Measurements from ENCODE around the gene IFIT2. TPM values are rescaled to one million over a fixed set of nuclear protein-coding genes. Genes with fewer than 3 reads are reported as not detected.

The IFIT2 gene
- total RNA-seq, 1 donor, result 9.0 TPM

DNA sequence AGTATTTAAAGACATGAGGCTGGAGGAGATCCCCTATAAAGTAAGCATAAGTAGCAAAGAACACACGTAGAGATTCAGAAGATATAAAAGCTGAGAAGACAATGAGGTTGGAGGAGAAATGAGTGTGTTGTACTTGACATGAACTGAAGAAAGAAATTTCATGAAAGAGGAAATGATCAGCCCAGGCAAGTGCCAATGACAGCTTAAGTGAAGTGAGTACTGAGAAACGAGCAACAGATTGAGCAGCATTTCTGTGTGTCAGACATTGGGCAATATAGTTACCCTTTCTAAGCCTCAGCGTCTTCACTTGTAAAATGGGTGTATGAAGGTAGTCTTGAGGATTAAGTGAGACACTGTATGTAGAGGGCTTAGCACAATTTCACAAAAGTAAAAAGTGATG is 45.5 kb upstream of the IFIT2 start:
- H3K4me1 ChIP-seq (ENCODE audit: insufficient read depth, low read length), result peaks cover 10% of the 10 kb centered on the region
- H3K4me2 ChIP-seq (ENCODE audit: insufficient read depth, low read length), result no peak overlapping the region
- no peaks in the 10 kb centered on the region for H3K27me3 ChIP-seq (ENCODE audit: insufficient read depth, low read length)
- H3K27ac ChIP-seq (ENCODE audit: low read depth, low read length), result no peak overlapping the region
- H2AFZ ChIP-seq (ENCODE audit: low read length), result no peak overlapping the region
- H4K20me1 ChIP-seq (ENCODE audit: insufficient read depth, low read length), result no peaks in the 10 kb centered on the region
- TF ChIP-seq, protein P1, sequence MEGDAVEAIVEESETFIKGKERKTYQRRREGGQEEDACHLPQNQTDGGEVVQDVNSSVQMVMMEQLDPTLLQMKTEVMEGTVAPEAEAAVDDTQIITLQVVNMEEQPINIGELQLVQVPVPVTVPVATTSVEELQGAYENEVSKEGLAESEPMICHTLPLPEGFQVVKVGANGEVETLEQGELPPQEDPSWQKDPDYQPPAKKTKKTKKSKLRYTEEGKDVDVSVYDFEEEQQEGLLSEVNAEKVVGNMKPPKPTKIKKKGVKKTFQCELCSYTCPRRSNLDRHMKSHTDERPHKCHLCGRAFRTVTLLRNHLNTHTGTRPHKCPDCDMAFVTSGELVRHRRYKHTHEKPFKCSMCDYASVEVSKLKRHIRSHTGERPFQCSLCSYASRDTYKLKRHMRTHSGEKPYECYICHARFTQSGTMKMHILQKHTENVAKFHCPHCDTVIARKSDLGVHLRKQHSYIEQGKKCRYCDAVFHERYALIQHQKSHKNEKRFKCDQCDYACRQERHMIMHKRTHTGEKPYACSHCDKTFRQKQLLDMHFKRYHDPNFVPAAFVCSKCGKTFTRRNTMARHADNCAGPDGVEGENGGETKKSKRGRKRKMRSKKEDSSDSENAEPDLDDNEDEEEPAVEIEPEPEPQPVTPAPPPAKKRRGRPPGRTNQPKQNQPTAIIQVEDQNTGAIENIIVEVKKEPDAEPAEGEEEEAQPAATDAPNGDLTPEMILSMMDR (IDR thresholded peaks at IDR 0.05; ENCODE audit: extremely low read depth, low read depth, low read length), result no peak
- H3K9me3 ChIP-seq (ENCODE audit: low read depth, low read length), result no peaks in the 10 kb centered on the region
- DNase-seq (ENCODE audit: insufficient read length, low spot score, missing footprints), result no peak
- no peak overlapping the region for H3K4me3 ChIP-seq (ENCODE audit: insufficient read depth, low read length)
- no peaks in the 10 kb centered on the region for H3K36me3 ChIP-seq (ENCODE audit: insufficient read depth, low read length)
- peaks cover 2% of the 10 kb centered on the region for H3K79me2 ChIP-seq (ENCODE audit: insufficient read depth, low read length)

- Histone ChIP-seq H3K27me3 (ENCODE audit: insufficient read depth, low read length) (no peaks in the 10 kb centered on the region), H4K20me1 (ENCODE audit: insufficient read depth, low read length) (no peaks in the 10 kb centered on the region), H3K36me3 (ENCODE audit: insufficient read depth, low read length) (no peaks in the 10 kb centered on the region), H3K9me3 (ENCODE audit: low read depth, low read length) (no peaks in the 10 kb centered on the region), H3K4me2 (ENCODE audit: insufficient read depth, low read length) (no peak overlapping the region), H3K79me2 (ENCODE audit: insufficient read depth, low read length) (no peaks in the 10 kb centered on the region), H3K27ac (ENCODE audit: low read depth, low read length) (no peak overlapping the region), H2AFZ (ENCODE audit: low read length) (no peak overlapping the region), H3K4me3 (ENCODE audit: insufficient read depth, low read length) (no peak overlapping the region), H3K4me1 (ENCODE audit: insufficient read depth, low read length) (peaks cover 16% of the 10 kb centered on the region)
- no peak for DNase-seq (ENCODE audit: insufficient read length, low spot score, missing footprints)
- TF ChIP-seq, protein P1 (IDR thresholded peaks at IDR 0.05; ENCODE audit: extremely low read depth, low read depth, low read length), result no peak
Measured at GRCh38 chr10:89256962-89257361, 44.9 kb upstream of the IFIT2 start.

- H3K27me3 ChIP-seq (ENCODE audit: insufficient read depth, low read length), result no peaks in the 10 kb centered on the region
- no peak overlapping the region for H3K27ac ChIP-seq (ENCODE audit: low read depth, low read length)
- TF ChIP-seq, protein P1 (IDR thresholded peaks at IDR 0.05; ENCODE audit: extremely low read depth, low read depth, low read length), result no peak
- peak overlapping the region; percentile 19 for H2AFZ ChIP-seq (ENCODE audit: low read length)
- no peak overlapping the region for H3K4me2 ChIP-seq (ENCODE audit: insufficient read depth, low read length)
- no peaks in the 10 kb centered on the region for H4K20me1 ChIP-seq (ENCODE audit: insufficient read depth, low read length)
- no peak overlapping the region for H3K4me3 ChIP-seq (ENCODE audit: insufficient read depth, low read length)
- DNase-seq (ENCODE audit: insufficient read length, low spot score, missing footprints), result no peak
- no peaks in the 10 kb centered on the region for H3K9me3 ChIP-seq (ENCODE audit: low read depth, low read length)
- H3K4me1 ChIP-seq (ENCODE audit: insufficient read depth, low read length), result peaks cover 22% of the 10 kb centered on the region
- no peaks in the 10 kb centered on the region for H3K79me2 ChIP-seq (ENCODE audit: insufficient read depth, low read length)
- no peaks in the 10 kb centered on the region for H3K36me3 ChIP-seq (ENCODE audit: insufficient read depth, low read length)
Measured at GRCh38 chr10:89257581-89257980, 44.3 kb upstream of the IFIT2 start.

DNA sequence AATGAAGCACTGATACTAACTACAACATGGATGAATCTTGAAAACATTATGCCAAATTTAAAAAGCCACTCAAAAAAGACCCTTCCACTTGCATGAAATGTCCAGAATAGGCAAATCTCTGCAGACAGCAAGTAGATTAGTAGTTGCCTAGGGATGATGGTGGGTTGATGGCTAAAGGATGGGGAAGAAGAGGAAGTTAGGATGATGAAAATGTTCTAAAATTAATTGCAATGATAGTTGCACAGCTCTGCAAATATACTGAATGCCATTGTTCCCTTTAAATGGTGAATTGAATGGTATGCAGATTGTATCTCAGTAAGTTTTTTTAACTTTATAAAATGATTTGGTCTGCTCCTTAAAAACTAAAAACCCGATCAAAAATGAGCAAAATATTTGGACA is 43.0 kb upstream of the IFIT2 start:
- DNase-seq (ENCODE audit: insufficient read length, low spot score, missing footprints), result no peak
- TF ChIP-seq, protein P1 (IDR thresholded peaks at IDR 0.05; ENCODE audit: extremely low read depth, low read depth, low read length), result no peak
- H3K36me3 ChIP-seq (ENCODE audit: insufficient read depth, low read length), result no peaks in the 10 kb centered on the region
- no peaks in the 10 kb centered on the region for H3K79me2 ChIP-seq (ENCODE audit: insufficient read depth, low read length)
- peaks cover 35% of the 10 kb centered on the region for H3K4me1 ChIP-seq (ENCODE audit: insufficient read depth, low read length)
- H4K20me1 ChIP-seq (ENCODE audit: insufficient read depth, low read length), result no peaks in the 10 kb centered on the region
- H3K4me3 ChIP-seq (ENCODE audit: insufficient read depth, low read length), result no peak overlapping the region
- H3K27me3 ChIP-seq (ENCODE audit: insufficient read depth, low read length), result no peaks in the 10 kb centered on the region
- no peak overlapping the region for H2AFZ ChIP-seq (ENCODE audit: low read length)
- no peak overlapping the region for H3K4me2 ChIP-seq (ENCODE audit: insufficient read depth, low read length)
- H3K9me3 ChIP-seq (ENCODE audit: low read depth, low read length), result no peaks in the 10 kb centered on the region
- H3K27ac ChIP-seq (ENCODE audit: low read depth, low read length), result no peak overlapping the region
